WI38 (cell line): ENCODE data around the gene CDRT4.

Experiments used
- H3K4me3 ChIP-seq: 2 replicates; pipeline ENCODE4 v1.5.1; 2011; ENCODE audit warnings: low read depth, mild to moderate bottlenecking, control low read depth, low read length
- CTCF ChIP-seq: IDR thresholded peaks from 2 replicates; pipeline ENCODE4 v1.5.1; 2012; ENCODE audit warnings: low read depth, mild to moderate bottlenecking, control low read depth, low read length

The CDRT4 gene

GRCh38 chr17:15451680-15452079 lies 15.7 kb downstream of the CDRT4 start:
- TF ChIP-seq CTCF: no peak

GRCh38 chr17:15448580-15448956 lies 18.9 kb downstream of the CDRT4 start:
- H3K4me3 ChIP-seq: no peak overlapping the region
- no peak for TF ChIP-seq CTCF

More at GRCh38 chr17:15451680-15452079, 15.7 kb downstream of the CDRT4 start:
- H3K4me3 ChIP-seq: no peak overlapping the region

GRCh38 chr17:15447928-15448579 lies 19.4 kb downstream of the CDRT4 start:
- TF ChIP-seq CTCF: no peak
- H3K4me3 ChIP-seq: no peak overlapping the region

- no peak overlapping the region for H3K4me3 ChIP-seq
- TF ChIP-seq CTCF: no peak
Observed at GRCh38 chr17:15446036-15446435, 21.4 kb downstream of the CDRT4 start.

- H3K4me3 ChIP-seq: no peak overlapping the region
- TF ChIP-seq CTCF: no peak
Observed at GRCh38 chr17:15444805-15445204, 22.6 kb downstream of the CDRT4 start.

GRCh38 chr17:15442311-15443180 lies 24.9 kb downstream of the CDRT4 start:
- no peak overlapping the region for H3K4me3 ChIP-seq
- no peak for TF ChIP-seq CTCF

- H3K4me3 ChIP-seq: no peak overlapping the region
- TF ChIP-seq CTCF: no peak
Observed at GRCh38 chr17:15441315-15441714, 26.1 kb downstream of the CDRT4 start.
